Astrocyte (in vitro differentiated cells and primary cell): ENCODE data around the gene AGPAT3. TPM values are rescaled to one million over a fixed set of nuclear protein-coding genes. Genes with fewer than 3 reads are reported as not detected.

Experiments used
- DNase-seq: peaks from one replicate; pipeline ENCODE4 v3.0.0-alpha.2; 2010; ENCODE audit warnings: low read depth
- FAIRE-seq: peaks from 2 replicates; lab custom pipeline; 2011; peaks lifted over from hg19 to GRCh38; lab: Jason Lieb, UNC
- H2AFZ ChIP-seq: 2 replicates; pipeline ENCODE4 v1.6.0; 2012; ENCODE audit warnings: low read depth, low read length, inconsistent platforms
- H3K27ac ChIP-seq: 2 replicates; pipeline ENCODE4 v1.5.1; 2011; ENCODE audit warnings: low read depth, low read length, inconsistent platforms
- H3K27me3 ChIP-seq: 2 replicates; pipeline ENCODE4 v1.6.0; 2011; ENCODE audit warnings: low read length, inconsistent platforms; ENCODE audit not compliant: insufficient read depth
- H3K36me3 ChIP-seq: 2 replicates; pipeline ENCODE4 v1.5.1; 2011; ENCODE audit warnings: low read length, inconsistent platforms; ENCODE audit not compliant: insufficient read depth
- H3K4me1 ChIP-seq: 2 replicates; pipeline ENCODE4 v1.5.1; 2011; ENCODE audit warnings: low read length, inconsistent platforms; ENCODE audit not compliant: insufficient read depth
- H3K4me2 ChIP-seq: 2 replicates; pipeline ENCODE4 v1.6.0; 2012; ENCODE audit warnings: low read length, inconsistent platforms
- H3K4me3 ChIP-seq: 2 replicates; pipeline ENCODE4 v1.5.1; 2011; ENCODE audit warnings: low read depth, mild to moderate bottlenecking, low read length, inconsistent platforms; ENCODE audit not compliant: insufficient read depth
- H3K79me2 ChIP-seq: 2 replicates; pipeline ENCODE4 v1.6.0; 2012; ENCODE audit warnings: mild to moderate bottlenecking, low read length, inconsistent platforms; ENCODE audit not compliant: insufficient read depth
- H3K9ac ChIP-seq: 2 replicates; pipeline ENCODE4 v1.6.0; 2012; ENCODE audit warnings: mild to moderate bottlenecking, low read length, inconsistent platforms
- H3K9me3 ChIP-seq: 2 replicates; pipeline ENCODE4 v1.5.1; 2012; ENCODE audit warnings: low read depth, mild to moderate bottlenecking, low read length, inconsistent platforms; ENCODE audit not compliant: insufficient read depth
- H4K20me1 ChIP-seq: 2 replicates; pipeline ENCODE4 v1.6.0; 2012; ENCODE audit warnings: low read length, inconsistent platforms; ENCODE audit not compliant: insufficient read depth
- H3K27ac Mint-ChIP-seq: one replicate; pipeline ENCODE4 v1.8.0; 2021; ENCODE audit warnings: mild to moderate bottlenecking, mixed read lengths; ENCODE audit not compliant: unreplicated experiment
- H3K27me3 Mint-ChIP-seq: one replicate; pipeline ENCODE4 v1.8.0; 2021; ENCODE audit warnings: low read depth, mixed read lengths; ENCODE audit not compliant: unreplicated experiment
- H3K36me3 Mint-ChIP-seq: one replicate; pipeline ENCODE4 v1.8.0; 2021; ENCODE audit warnings: low read depth, mixed read lengths; ENCODE audit not compliant: unreplicated experiment
- H3K4me1 Mint-ChIP-seq: one replicate; pipeline ENCODE4 v1.8.0; 2021; ENCODE audit warnings: low read depth, mixed read lengths; ENCODE audit not compliant: unreplicated experiment
- H3K4me3 Mint-ChIP-seq: one replicate; pipeline ENCODE4 v1.8.0; 2021; ENCODE audit warnings: mild to moderate bottlenecking, moderate library complexity, mixed read lengths; ENCODE audit not compliant: unreplicated experiment
- H3K9me3 Mint-ChIP-seq: one replicate; pipeline ENCODE4 v1.8.0; 2021; ENCODE audit warnings: mild to moderate bottlenecking, mixed read lengths; ENCODE audit not compliant: unreplicated experiment
- CTCF ChIP-seq: IDR thresholded peaks from 2 replicates; pipeline ENCODE4 v1.5.1; 2011; ENCODE audit warnings: low read depth, mild to moderate bottlenecking, inconsistent platforms, low read length, moderate library complexity; ENCODE audit not compliant: insufficient read depth
- EZH2 ChIP-seq: IDR thresholded peaks from 2 replicates; pipeline ENCODE4 v1.6.1; 2012; ENCODE audit warnings: mild to moderate bottlenecking, low read length, inconsistent platforms; ENCODE audit not compliant: insufficient read depth
- total RNA-seq: library from RNA; stranded (reverse); gene quantifications from 2 replicates; pipeline ENCODE4 v1.2.1, GENCODE V29; 2021

The AGPAT3 gene
- total RNA-seq, 1 donor from 2014 or later = 34.7 TPM

DNA sequence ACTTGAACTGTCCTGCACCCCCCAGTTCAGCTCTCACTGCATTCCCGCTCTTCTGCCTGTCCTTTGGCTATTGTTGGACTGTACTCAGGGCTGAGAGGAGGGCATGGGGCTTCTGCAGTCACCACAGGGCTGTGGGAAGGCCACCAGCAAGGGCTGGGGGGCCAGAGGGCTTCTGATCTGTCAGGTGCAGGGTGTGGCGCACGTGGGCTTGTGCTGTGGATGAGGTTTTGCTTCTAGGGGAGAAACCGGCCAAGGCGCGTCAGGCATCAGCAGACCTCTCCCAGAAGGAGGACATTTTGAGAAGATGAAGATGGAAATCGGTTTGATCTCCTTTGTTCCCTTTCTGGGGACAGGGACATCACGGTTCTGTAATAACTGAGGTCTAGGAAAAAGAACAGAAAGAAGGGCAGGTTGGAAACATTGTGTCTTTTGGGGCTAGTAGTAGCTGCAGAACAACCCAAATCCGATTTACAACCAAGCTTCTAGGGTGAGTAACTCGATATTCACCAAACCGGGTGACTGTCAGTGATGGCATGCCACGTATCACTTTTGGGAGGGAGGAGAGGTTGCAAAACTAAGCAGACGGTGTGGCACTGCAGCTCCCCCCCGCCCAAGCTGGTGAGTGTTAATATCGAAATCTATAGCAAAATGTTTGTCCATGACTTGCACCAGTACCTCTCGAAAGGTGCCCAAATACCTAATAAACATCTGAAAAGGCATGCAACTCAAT, 40.9 kb downstream of the AGPAT3 start:
- peaks cover 9% of the 10 kb centered on the region for H3K4me1 Mint-ChIP-seq
- peaks cover 75% of the 10 kb centered on the region for H4K20me1 ChIP-seq
- H3K79me2 ChIP-seq = peaks cover 17% of the 10 kb centered on the region
- H3K9ac ChIP-seq = no peak overlapping the region
- H3K27me3 ChIP-seq = no peaks in the 10 kb centered on the region
- H3K27me3 Mint-ChIP-seq = no peaks in the 10 kb centered on the region
- FAIRE-seq (no peak), DNase-seq (no peak)
- no peaks in the 10 kb centered on the region for H3K36me3 ChIP-seq
- H3K9me3 Mint-ChIP-seq = no peaks in the 10 kb centered on the region
- peaks cover 7% of the 10 kb centered on the region for H3K36me3 Mint-ChIP-seq
- no peak overlapping the region for H3K4me3 ChIP-seq
- H3K27ac ChIP-seq = no peak overlapping the region
- H3K27ac Mint-ChIP-seq = no peak overlapping the region
- no peaks in the 10 kb centered on the region for H3K4me1 ChIP-seq
- no peaks in the 10 kb centered on the region for H3K9me3 ChIP-seq
- H3K4me2 ChIP-seq = no peak overlapping the region
- TF ChIP-seq EZH2 (no peak), CTCF (no peak)
- H2AFZ ChIP-seq = no peak overlapping the region
- H3K4me3 Mint-ChIP-seq = peak overlapping the region; percentile 10

DNA sequence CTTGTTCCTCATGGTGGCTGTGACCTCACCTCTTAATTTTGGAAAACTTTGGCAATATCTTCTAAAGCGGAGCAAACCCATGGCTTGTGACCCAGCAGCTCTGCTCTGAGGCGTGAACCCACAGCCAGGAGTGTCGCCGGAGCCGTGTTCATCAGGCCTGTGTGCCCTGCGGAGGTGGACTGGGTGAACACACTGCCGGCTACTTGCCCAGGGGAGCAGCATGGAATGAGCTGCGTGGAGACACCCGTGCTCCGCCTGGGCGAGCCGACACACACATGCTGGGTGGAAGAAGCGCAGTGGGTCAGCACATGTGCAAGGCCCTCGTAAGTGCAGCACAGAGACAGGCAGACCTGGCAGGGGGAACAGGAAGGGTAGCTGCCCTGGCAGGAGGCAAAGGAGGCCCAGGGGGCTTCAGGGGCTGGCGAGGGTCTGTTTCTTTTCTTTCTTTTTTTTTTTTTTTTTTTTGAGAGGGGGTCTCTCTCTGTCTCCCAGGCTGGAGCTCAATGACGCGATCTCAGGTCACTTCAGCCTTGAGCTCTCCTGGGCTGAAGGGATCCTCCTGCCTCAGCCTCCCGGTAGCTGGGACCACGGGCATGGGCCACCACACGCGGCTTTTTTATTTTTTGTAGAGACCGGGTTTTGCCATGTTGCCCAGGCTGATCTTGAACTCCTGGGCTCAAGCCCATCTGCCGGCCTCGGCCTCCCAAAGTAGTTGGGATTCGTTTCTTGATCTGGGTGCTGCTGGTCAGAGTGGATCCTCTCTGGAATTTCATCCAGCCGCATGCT, 41.8 kb downstream of the AGPAT3 start:
- H3K9me3 ChIP-seq = no peaks in the 10 kb centered on the region
- no peaks in the 10 kb centered on the region for H3K4me1 ChIP-seq
- Mint-ChIP-seq H3K4me3 (no peak overlapping the region), H3K27ac (no peak overlapping the region), H3K9me3 (no peaks in the 10 kb centered on the region), H3K27me3 (no peaks in the 10 kb centered on the region), H3K4me1 (peaks cover 17% of the 10 kb centered on the region), H3K36me3 (peaks cover 10% of the 10 kb centered on the region)
- H2AFZ ChIP-seq = no peak overlapping the region
- H3K4me2 ChIP-seq = no peak overlapping the region
- peaks cover 75% of the 10 kb centered on the region for H4K20me1 ChIP-seq
- no peak for TF ChIP-seq EZH2
- no peak for TF ChIP-seq CTCF
- FAIRE-seq (no peak), DNase-seq (no peak)
- H3K36me3 ChIP-seq = no peaks in the 10 kb centered on the region
- H3K27me3 ChIP-seq = no peaks in the 10 kb centered on the region
- H3K27ac ChIP-seq = no peak overlapping the region
- H3K79me2 ChIP-seq = peaks cover 17% of the 10 kb centered on the region
- no peak overlapping the region for H3K4me3 ChIP-seq
- H3K9ac ChIP-seq = no peak overlapping the region

DNA sequence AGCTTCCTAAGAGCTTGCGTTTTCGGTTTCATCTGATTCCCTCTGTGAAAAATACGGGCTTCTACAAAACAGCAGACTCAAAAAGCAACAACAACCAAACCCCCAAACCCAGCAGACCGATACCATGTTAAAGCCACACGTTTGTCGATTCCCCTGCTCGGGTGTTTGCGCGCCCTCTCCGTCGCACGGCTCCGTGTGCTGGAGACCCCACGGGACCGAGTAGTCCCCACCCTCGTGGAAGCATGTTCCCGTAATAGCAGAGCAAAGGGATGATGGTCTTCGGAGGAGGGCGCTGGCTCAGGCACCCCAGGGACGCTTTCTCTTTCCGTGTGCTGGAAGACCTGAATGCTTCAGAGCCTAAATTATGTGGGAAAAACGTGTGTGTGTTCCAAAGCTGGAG, 42.7 kb downstream of the AGPAT3 start:
- H3K36me3 Mint-ChIP-seq = peaks cover 10% of the 10 kb centered on the region
- DNase-seq = no peak
- peaks cover 75% of the 10 kb centered on the region for H4K20me1 ChIP-seq

More for the DNA sequence above, 42.7 kb downstream of the AGPAT3 start:
- Histone ChIP-seq H2AFZ (no peak overlapping the region), H3K27me3 (no peaks in the 10 kb centered on the region), H3K9me3 (no peaks in the 10 kb centered on the region), H3K4me1 (no peaks in the 10 kb centered on the region), H3K79me2 (peaks cover 20% of the 10 kb centered on the region), H3K4me3 (no peak overlapping the region), H3K27ac (no peak overlapping the region), H3K9ac (no peak overlapping the region), H3K36me3 (no peaks in the 10 kb centered on the region), H3K4me2 (no peak overlapping the region)
- H3K27me3 Mint-ChIP-seq = no peaks in the 10 kb centered on the region
- no peaks in the 10 kb centered on the region for H3K9me3 Mint-ChIP-seq
- H3K4me1 Mint-ChIP-seq = peaks cover 18% of the 10 kb centered on the region
- no peak for FAIRE-seq
- H3K27ac Mint-ChIP-seq = no peak overlapping the region
- no peak overlapping the region for H3K4me3 Mint-ChIP-seq
- TF ChIP-seq EZH2 (no peak), CTCF (no peak)
